Activated CD4-positive, alpha-beta T cell treated with anti-CD3 and anti-CD28 coated beads, Interleukin-2, amount 50 U/mL, for 16 hours (primary cell): ENCODE data around the gene RLF.
"Not testable (repeated sequence)": the region's sequence is repeated elsewhere in the genome, so short reads cannot be mapped to it uniquely, and the experiment has no call there.

Source experiments
- DNase-seq: peaks from one replicate; pipeline ENCODE4 v3.0.0-alpha.2; 2020

RLF gene

DNA sequence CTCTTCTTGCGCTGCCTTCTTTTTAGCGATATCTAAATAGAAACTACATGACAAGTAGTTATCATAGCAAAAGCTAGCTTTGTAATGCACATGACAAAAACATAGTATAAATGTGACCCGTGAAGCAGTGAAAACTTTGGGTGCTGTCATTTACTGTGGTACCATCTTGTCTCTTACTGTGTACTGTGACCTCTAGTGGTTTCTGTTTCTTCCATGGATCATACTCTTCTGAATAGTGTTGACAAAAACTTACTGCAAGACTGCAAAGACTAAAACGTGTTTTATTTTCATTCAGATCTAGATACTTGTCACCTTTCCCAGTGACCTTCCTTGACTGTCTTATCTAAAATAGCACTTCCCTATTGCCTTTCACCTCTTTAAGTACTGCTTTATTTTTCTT is 6.1 kb downstream of the RLF start:
- DNase-seq: no peak

DNA sequence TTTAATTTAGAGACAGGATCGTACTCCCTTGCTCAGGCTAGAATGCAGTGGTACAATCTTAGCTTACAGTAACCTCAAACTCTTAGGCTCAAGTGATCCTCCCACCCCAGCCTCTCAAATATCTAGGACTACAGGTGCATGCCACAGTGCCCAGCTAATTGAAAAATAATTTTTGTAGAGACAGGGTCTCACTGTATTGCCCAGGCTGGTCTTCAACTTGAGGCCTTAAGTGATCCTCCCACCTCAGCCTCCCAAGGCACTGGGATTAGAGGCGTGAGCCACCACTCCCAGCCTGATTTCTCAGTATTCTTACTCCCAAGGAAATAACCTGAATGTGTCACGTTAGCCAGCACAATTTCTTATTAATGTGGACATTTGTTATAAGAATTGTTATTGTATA is 9.8 kb downstream of the RLF start:
- no peak for DNase-seq

DNA sequence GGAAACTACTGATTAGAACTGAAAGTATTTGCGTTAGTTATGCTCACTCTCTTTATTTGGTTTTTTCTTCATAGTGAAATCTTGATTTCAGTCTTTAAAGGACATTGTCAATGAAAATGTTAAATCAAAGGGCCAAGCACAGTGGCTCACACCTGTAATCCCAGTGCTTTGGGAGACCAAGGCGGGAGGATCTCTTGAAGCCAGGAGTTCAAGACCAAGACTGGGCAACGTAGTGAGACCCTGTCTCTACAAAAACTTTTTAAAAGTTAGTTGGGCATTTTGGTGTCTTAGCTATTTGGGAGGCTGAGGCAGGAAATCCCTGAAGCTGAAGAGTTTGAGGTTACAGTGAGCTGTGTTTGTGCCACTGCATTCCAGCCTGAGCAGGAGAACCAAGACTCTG is 13.6 kb downstream of the RLF start:
- DNase-seq: no peak

DNA sequence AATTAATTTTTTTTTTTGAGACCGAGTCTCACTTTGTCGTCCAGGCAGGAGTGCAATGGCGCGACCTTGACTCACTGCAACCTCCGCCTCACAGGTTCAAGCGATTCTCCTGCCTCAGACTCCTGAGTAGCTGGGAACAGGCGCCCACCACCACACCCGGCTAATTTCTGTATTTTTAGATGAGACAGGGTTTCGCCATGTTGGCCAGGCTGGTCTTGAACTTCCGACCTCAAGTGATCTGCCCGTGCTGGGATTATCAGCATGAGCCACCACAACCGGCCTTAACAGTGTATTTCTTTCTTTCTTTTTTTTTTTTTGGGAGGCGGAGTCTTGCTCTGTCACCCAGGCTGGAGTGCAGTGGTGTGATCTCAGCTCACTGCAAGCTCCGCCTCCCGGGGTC is 15.8 kb downstream of the RLF start:
- DNase-seq: not testable (repeated sequence)

DNA sequence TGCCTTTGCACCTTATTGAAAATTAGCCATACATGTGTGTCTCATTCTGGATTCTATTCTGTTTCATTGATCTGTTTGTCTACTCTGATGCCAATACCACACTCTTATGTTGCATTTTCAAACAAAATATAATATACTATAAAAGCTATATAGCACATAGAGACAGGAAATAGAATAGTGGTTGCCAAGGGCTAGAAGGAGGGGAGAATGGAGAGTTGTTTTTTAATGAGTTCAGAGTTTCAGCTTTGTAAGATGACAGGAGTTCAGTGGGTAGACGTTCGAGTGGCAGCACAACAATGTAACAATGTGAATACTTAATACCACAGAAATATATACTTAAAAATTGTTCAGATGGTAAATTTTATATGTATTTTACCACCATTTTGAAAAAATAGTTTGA is 17.0 kb downstream of the RLF start:
- DNase-seq: no peak

DNA sequence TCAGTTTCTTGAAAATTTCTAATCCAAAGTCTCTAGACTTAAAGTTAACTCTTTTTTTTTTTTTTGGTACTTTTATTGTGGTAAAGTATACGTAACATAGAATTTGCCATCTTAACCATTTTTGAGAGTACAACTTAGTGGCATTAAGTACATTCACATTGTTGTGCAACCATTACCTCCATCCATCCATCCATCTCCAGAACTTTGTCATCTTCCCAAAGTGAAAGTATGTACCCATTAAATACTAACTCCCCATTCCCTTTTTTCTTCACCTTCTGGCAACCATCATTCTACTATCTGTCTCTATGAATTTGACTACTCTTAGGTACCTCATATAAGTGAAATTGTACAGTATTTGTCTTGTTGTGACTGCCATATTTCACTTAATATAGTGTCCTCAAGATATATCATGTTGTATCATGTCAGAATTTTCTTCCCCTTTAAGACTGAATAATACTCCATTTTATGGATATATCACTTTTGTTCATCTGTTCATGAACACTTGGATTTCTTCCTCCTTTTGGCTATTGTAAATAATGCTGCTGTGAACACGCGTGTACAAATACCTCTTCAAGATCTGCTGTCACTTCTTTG is 18.4 kb downstream of the RLF start:
- no peak for DNase-seq

DNA sequence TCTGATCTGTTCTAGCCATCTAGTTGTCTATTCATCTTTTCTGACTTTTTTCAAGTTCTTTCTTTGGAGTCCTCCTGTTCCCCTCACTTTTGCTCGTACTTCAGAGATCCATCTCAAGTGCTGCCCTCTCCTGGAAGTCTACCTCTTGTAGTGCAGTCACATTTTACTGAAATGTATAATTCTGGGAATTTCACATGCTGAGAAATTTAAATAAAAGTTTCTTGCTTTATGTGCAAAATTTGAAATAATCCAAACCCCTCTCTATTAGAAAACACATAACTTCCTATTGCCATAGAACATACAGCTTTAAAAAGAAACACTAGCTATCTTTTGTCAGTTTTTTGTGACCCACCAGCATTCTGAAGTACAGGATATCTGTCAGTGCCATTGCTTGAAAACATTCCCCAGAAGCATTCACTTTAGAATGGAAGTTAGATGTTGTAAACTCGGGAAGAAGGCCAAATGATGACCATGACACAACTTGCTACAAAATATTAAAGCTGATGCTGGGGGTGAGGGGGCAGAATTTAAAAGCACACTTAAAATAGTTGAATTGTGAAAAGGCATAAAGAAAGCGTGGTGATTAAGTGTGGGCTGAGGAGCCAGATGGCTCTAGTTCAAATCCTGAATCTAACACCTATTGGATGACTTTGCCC is 22.0 kb downstream of the RLF start:
- DNase-seq: peak; percentile 21

DNA sequence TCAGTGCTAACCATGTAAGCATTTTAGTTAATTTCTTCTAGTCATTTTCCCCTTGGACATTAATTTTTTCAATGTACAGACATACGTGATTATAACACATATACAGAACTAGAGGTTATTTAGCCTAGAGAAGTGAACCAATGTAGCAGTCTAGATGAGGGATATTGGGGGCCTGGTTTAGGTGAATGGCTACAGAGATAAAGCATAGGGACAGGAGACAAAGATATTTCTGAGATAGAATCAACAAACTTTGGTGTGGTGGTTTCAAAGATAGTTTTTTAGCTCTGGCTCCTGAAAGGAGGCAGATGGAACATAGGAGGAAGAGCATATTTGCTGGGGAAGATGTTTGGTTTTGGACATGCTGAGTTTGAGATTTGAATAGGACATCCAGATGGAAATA is 23.0 kb downstream of the RLF start:
- no peak for DNase-seq

DNA sequence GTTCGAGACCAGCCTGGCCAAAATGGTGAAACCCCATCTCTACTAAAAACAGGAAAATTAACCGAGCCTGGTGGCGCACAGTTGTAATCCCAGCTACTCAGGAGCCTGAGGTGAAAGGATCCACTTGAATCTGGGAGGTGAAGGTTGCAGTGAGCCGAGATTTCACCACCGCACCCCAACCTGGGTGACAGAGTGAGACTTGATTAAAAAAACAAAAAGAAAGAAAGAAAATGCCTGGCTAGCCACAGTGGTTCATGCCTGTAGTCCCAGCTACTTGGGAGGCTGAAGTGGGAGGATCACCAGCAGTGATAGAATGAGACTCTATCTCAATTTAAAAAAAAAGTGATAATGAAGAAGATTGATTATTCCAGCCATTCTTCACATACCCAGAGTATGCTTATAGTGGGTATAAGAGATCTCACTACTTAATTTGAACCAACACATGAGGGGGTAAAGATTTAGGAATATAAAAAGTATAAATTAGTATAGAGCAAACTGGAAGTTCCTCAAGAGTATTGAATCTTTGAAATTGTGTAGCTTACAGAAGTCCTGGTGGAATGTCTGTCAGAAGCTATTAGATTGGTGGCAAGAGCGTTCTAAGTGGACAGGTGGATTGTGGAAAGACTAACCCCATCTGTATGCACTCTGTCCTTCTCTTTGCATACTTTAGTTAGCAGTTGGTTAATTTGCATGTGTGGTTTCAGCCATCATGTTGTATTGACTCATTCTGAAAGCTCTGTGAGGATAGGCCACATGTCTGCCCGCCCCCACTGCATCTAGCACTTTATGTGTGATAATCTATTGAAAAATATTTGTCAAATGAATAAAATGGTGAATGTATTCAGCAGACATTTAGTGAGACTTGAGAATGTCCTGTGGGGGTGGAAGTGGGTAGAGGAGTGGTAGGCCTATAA is 25.0 kb downstream of the RLF start:
- peak; percentile 83 for DNase-seq

DNA sequence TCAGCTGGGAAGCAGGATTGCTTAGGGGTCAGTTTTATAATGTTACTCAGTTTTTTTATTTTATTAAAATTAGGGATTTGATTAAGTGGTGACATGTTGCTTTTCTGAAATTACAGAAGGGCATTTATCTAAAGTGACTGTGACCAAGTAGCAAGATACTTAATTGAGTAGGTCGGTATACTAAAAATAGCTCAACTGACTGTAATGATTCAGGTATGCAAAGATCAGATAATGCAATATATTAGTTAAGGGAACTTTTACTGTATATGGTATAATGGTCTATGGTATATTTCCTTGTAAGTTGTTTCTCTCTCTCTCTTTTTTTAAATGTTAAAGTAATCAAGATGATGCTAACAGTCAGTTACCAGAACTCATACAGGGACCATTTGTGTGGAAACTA is 26.2 kb downstream of the RLF start:
- DNase-seq: no peak

DNA sequence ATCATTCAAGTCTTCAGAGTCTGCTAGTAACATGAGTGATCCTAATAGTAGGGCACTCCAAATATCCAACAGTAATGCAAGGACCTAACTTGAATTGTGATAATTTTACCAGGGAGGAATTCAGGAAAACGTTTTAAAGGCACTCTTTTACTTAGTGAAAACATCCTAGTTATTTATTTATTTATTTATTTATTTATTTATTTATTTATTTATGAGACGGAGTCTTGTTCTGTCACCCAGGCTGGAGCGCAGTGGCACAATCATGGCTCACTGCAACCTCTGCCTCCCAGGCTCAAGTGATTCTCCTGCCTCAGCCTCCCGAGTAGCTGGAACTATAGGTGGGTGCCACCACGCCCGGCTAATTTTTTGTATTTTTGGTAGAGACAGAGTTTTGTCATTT is 33.5 kb downstream of the RLF start:
- DNase-seq: not testable (repeated sequence)

DNA sequence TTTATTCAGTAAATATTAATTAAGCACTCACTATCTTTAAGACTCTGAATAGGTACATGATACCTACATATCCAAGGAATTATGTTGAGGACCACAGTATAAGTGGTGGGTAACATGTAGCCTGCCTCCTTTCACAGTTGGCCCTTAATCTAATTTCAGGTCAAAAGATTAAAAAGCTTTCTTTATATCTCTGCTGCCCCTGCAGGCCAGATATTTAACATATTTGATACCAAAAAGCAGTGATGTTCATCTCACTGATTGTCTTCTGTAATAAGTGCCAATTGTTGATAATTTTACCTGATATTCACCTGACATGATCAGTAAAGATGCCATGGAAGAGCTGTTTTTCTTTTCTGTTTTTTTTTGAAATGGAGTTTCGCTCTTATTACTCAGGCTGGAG is 36.5 kb downstream of the RLF start:
- DNase-seq: no peak

DNA sequence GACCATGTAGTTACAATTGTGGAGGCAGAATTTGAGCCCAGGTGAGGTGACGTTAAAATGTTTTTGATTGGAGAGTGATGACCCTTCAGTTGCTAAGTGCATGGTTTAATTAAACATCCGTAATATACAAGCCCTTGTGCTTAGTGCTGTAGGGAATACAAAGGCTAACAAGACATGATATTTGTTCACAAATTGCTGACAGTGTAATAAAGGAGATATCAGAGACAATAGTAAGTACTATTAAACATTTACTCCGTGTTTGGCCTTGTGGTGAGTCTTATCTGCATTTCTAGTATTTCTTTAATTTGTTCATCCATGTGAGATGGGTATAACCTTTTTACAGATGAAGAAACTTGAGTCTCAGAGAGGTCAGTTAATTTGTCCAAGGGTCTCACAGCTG is 37.9 kb downstream of the RLF start:
- DNase-seq: no peak

DNA sequence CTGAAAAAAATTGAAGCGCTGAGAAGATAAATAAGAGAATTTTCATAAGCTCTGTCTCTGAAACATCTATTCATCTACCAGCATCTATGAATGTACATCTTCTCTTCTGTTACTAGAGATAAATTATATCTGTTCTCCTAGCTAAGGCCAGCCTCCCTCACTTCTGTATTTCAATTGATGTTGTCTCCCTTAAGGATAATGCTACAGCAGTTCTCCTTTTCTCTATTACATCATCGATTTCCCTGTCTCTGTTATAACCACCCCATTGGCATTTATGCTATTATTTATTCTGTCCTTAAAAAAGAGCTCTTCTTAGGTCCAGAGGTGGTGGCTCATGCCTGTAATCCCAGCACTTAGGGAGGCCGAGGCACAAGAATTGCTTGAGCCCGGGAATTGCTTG is 43.7 kb downstream of the RLF start:
- no peak for DNase-seq

DNA sequence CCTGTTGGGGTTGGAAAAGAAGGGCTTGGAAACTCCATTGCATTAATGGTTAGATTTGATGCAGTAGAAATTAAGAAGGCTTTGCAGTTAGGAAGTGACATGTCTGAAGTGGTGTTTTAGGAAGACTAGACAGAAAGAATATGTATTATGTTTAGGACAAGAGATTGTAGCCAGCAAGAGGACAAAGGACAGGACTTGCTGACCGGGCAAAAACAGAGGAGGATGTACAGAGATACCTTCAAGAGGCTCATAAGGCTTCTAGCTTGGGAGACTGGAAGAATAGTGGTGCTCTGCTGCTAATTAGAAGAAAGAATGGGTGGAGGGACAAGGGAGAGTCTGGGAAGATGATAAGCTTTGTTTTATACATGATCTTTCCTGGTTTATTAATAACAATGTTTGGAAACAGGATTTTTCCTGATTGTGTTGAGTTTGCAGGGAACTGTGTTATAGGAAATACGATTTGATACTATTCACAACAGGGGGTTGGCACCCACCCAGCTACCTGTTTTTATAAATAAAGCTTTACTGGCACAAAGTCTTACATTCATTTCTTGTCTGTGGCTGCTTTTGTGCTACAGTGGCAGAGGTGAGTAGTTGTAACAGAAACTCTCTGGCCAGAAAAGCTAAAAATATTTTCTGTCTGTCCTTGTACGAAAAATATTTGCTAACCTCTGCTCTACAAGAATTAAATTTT is 49.5 kb downstream of the RLF start:
- no peak for DNase-seq

DNA sequence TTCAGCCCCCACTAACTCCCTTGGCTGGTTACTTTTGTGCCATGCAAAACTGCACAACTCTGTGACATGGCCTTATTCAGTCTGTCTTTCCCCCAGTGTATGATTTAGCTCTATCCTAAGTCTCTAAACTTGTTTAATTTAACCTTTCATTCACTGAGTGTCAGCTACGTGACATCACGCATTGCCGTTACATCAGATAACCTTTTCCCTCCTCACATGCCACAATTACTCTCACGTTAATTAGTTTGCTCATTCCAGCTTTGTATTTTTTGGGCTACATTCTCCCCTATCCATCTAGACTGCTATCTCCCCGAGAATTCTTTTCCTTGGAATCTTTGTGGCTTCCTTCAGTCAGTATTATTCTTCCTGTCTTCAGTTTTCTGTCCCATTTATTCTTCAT is 57.1 kb downstream of the RLF start:
- no peak for DNase-seq

DNA sequence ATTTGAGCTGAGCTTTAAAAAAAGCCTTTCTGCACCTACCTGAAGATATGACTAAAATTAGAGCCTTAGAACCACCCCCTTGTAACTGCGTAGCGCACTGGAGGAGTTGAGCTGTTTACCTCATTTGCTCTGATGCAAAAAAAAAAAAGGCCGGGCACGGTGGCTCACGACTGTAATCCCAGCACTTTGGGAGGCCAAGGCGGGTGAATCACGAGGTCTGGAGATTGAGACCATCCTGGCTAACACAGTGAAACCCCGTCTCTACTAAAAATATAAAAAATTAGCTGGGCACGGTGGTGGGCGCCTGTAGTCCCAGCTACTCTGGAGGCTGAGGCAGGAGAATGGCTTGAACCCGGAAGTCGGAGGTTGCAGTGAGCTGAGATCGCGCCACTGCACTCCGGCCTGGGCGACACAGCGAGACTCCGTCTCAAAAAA is 60.3 kb downstream of the RLF start:
- not testable (repeated sequence) for DNase-seq

DNA sequence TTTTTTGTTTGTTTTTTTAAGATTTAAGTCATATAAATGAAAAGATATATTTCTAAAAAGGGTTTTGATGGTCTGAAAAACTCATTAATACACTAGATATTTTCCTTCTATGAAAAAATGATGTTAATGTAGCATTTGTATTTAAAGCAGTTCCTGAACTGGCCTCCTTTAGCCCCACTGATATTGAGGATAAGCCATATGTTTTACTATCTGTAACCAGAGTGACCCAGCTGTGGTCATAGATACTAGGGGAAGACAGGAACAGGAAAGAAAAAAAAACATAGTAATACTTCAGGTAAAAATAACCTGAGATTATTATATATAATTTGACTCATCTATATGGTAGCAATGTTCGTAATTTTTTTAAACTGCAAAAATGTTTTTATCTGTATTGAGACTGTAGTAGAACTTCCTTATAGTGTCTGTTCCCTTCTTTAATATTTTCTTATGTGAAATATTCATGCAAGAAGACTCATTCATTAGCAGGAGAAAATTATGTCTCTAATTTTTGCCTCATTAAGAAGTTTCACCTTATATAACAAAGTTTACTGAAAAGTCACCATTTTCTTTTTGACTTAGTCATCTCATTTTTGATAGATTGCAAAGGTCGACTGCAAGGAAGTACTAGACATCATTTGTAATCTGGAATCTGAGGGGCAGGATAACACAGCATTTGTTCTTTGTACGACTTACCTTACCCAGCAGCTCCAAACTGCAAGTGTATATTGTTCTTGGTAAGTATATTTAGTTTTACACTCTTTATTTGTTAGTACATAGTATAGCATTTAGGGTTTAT is 61.0 kb downstream of the RLF start:
- DNase-seq: no peak

DNA sequence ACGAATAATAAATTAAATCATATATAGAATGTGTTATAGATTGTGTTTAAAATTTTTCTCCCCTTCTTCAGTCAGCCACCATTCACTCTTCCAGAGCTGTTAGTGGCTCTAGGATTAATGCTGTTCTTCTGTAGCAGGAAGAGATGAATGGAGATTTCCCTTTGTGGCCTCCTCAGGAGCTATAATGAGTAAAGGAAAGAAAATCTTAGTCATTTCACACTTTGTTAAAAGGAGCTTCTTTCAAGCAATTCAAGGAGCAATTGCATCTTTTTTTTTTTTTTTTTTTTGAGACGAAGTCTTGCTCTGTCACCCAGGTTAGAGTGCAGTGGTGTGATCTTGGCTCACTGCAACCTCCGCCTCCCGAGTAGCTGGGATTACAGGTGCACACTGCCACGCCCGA is 62.9 kb downstream of the RLF start:
- DNase-seq: peak; percentile 77

DNA sequence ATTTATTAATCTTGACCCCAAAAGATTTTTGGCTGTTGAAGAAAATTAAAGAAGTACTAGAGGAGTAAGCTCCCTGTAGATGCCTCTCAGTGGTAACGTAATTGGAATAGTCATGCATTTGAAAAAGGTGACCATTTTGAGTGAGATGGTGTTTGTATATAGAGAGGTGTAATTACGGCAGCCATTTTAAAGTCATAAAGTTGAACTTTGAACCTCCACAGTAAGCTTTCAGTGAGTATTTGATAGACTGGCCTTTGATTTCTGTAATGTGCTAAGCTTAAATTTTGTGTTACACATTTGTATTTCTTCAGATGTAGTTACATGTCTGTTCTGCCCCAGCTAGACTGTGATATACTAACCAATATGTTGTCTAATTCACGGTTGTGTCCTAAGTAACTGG is 65.0 kb downstream of the RLF start:
- no peak for DNase-seq

DNA sequence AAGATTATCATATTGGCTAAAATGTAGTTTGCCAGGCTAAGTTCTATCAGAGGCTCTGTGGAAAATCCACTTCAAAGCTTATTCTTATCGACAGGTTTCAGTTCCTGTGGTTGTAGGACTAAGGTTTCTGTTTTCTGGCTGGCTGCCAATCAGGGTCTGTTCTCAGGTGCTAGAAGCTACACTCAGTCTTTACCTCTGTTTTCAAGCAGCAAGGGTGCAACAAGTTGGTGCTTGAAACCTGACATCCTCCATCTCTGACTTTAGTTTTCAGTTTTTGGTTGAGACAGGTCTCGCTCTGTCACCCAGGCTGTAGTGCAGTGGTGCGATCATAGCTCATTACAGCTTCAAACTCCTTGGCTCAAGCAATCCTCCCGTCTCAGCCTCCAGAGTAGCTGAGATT is 71.3 kb downstream of the RLF start:
- peak; percentile 89 for DNase-seq

DNA sequence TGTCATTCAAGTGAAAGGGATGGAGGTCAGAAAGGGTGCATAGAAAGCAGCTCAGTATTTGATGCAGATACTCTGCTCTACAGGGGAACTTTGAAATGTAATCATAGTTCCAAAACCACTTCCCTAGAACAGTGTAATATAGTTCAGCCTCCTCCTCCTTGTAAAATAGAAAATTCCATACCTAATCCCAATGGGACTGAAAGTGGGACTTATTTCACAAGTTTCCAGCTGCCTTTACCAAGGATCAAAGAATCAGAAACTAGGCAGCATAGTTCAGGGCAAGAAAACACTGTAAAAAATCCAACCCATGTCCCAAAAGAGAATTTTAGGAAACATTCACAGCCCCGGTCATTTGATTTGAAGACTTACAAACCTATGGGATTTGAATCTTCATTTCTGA is 78.4 kb downstream of the RLF start:
- no peak for DNase-seq

DNA sequence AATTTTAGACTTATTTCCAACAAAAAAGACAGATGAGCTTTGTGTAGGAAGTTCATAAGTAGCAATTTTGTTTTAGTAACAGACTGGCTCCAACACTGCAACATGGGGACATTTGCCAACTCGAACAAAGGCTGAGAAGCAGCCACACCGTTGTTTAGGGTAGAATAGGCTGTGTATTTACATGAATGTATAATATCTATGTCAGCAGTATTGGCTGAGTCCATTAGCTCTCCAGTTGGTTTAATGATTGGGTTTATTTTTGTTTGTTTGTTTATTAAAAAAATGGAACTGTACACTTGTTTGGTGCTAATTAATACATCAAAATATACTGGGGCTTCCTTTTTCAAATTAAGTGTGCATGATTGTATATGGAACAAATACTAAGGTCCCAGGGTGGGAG is 79.2 kb downstream of the RLF start:
- DNase-seq: no peak
